ENCODE results near the gene CDKN2B-AS1. TPM values are rescaled to one million over a fixed set of nuclear protein-coding genes. Genes with fewer than 3 reads are reported as not detected.

The CDKN2B-AS1 gene
- polyA plus RNA-seq, 1 donor (not counting 4 experiments of a cell fraction or from before 2014, with no cell fraction given): 1.1 TPM

DNA sequence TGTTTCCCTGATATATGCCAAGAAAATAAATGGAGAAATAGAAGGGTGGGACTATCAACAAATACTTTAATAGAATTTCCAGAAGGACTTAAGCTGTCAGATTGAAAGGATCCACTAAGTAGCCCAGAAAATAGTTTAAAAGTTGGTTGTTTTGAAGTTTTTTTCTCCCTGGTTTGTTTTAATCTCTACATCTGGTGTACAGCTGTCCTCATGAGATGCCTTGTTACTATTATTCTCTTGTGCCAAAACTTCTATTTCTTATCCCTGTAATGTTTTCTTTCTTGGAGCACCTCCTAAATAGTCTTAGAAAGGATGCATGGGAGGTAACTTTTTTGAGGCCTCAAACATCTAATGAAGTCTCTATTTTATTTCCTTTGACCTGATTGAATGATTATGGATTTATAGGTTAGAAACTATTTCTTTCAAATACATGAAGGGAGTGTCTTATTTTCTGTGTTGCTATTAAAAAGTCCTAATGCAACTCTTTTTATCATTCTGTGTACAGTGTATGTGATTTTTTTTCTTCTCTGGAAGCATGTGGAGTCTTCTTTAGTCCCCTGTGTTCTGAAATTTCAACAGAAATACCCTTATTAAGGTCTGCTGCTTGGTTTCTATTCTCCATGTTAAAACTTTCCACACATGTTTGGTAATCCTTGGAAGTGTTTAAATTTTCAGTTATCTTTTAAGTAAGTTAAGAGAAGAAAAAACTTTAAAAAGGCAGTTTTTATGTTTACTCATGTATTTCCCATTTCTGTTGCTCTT lies 154.5 kb downstream of the CDKN2B-AS1 start:
- no peaks in the 10 kb centered on the region for H3K36me3 ChIP-seq (ENCODE audit: control insufficient read depth in 2 of 2, extremely low read depth in 1 of 2, insufficient read depth in 2 of 2, low read length in 2 of 2)
- H2AFZ ChIP-seq (ENCODE audit: control insufficient read depth, low read length): peak overlapping the region; percentile 1
- dilution Hi-C loops (cut with MboI; ENCODE audit: extremely low pct_ligation_motif_present, low sequenced_read_pairs): no loop called here
- no peaks in the 10 kb centered on the region for H4K20me1 ChIP-seq (ENCODE audit: control insufficient read depth, extremely low read depth, insufficient read depth, low read length)
- H3K79me2 ChIP-seq (ENCODE audit: control insufficient read depth, insufficient read depth, low read length): no peaks in the 10 kb centered on the region
- H3K9ac ChIP-seq (ENCODE audit: control insufficient read depth, extremely low read depth, insufficient read depth, low read length): no peak overlapping the region
- FAIRE-seq: no peak
- H3K4me1 ChIP-seq (ENCODE audit: control insufficient read depth, extremely low read depth, insufficient read depth, low read length): peaks cover 30% of the 10 kb centered on the region
- no peak overlapping the region for H3K4me2 ChIP-seq (ENCODE audit: control insufficient read depth, extremely low read depth, insufficient read depth, low read depth, low read length)
- TF ChIP-seq, protein P1, sequence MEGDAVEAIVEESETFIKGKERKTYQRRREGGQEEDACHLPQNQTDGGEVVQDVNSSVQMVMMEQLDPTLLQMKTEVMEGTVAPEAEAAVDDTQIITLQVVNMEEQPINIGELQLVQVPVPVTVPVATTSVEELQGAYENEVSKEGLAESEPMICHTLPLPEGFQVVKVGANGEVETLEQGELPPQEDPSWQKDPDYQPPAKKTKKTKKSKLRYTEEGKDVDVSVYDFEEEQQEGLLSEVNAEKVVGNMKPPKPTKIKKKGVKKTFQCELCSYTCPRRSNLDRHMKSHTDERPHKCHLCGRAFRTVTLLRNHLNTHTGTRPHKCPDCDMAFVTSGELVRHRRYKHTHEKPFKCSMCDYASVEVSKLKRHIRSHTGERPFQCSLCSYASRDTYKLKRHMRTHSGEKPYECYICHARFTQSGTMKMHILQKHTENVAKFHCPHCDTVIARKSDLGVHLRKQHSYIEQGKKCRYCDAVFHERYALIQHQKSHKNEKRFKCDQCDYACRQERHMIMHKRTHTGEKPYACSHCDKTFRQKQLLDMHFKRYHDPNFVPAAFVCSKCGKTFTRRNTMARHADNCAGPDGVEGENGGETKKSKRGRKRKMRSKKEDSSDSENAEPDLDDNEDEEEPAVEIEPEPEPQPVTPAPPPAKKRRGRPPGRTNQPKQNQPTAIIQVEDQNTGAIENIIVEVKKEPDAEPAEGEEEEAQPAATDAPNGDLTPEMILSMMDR (optimal IDR thresholded peaks at IDR 0.05 in 1 of 3, IDR thresholded peaks at IDR 0.05 in 1 of 3, conservative IDR thresholded peaks at IDR 0.05 in 1 of 3; ENCODE audit: extremely low read depth in 1 of 3, insufficient read depth in 2 of 3, low read length in 3 of 3): no peak
- TF ChIP-seq EZH2 (IDR thresholded peaks at IDR 0.05; ENCODE audit: low read length): no peak
- no peak for DNase-seq (ENCODE audit: low read depth, low spot score)
- peak overlapping the region; percentile 43 for H3K27ac ChIP-seq (ENCODE audit: control insufficient read depth, insufficient read depth, low read length)
- no peak overlapping the region for H3K4me3 ChIP-seq (ENCODE audit: control insufficient read depth in 2 of 3, extremely low read depth in 1 of 3, insufficient read depth in 2 of 3, low read depth in 1 of 3, low read length in 3 of 3)
- H3K27me3 ChIP-seq (ENCODE audit: control insufficient read depth, extremely low read depth, insufficient read depth, low read length): no peaks in the 10 kb centered on the region
- no peaks in the 10 kb centered on the region for H3K9me3 ChIP-seq (ENCODE audit: control insufficient read depth, low read depth, low read length)
- no peaks in the 10 kb centered on the region for H3K9me1 ChIP-seq (ENCODE audit: control insufficient read depth, extremely low read depth, insufficient read depth, low read length)

DNA sequence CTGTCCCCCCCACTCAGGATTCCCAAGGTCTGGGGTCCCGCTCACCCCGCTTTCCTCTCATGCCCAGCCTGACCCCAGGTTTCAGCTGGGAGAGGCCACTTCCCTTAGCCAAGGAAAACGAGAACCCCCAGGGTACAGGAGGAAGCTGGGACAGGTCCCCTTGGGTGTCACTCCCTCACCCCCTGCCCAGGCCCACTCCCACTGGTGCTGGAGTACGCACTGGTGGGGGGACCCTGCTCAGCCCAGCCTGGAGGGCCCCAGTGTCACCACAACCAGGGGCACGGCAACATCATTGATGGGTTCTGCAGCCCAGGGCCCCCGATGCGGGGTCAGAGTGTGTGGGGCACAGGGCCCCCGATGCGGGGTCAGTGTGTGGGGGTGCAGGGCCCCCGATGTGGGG lies 159.5 kb downstream of the CDKN2B-AS1 start:
- no peak overlapping the region for H2AFZ ChIP-seq (ENCODE audit: control insufficient read depth, low read length)
- H3K9me1 ChIP-seq (ENCODE audit: control insufficient read depth, extremely low read depth, insufficient read depth, low read length): no peaks in the 10 kb centered on the region
- FAIRE-seq (no peak), DNase-seq (ENCODE audit: low read depth, low spot score) (no peak)
- peaks cover 22% of the 10 kb centered on the region for H3K4me1 ChIP-seq (ENCODE audit: control insufficient read depth, extremely low read depth, insufficient read depth, low read length)
- H3K36me3 ChIP-seq (ENCODE audit: control insufficient read depth in 2 of 2, extremely low read depth in 1 of 2, insufficient read depth in 2 of 2, low read length in 2 of 2): no peaks in the 10 kb centered on the region
- H3K27me3 ChIP-seq (ENCODE audit: control insufficient read depth, extremely low read depth, insufficient read depth, low read length): no peaks in the 10 kb centered on the region
- no peak overlapping the region for H3K27ac ChIP-seq (ENCODE audit: control insufficient read depth, insufficient read depth, low read length)
- H3K9ac ChIP-seq (ENCODE audit: control insufficient read depth, extremely low read depth, insufficient read depth, low read length): no peak overlapping the region
- dilution Hi-C loops (cut with MboI; ENCODE audit: extremely low pct_ligation_motif_present, low sequenced_read_pairs): no loop called here
- no peak for TF ChIP-seq EZH2 (IDR thresholded peaks at IDR 0.05; ENCODE audit: low read length)
- TF ChIP-seq, protein P1 (optimal IDR thresholded peaks at IDR 0.05 in 1 of 3, IDR thresholded peaks at IDR 0.05 in 1 of 3, conservative IDR thresholded peaks at IDR 0.05 in 1 of 3; ENCODE audit: extremely low read depth in 1 of 3, insufficient read depth in 2 of 3, low read length in 3 of 3): no peak
- H3K9me3 ChIP-seq (ENCODE audit: control insufficient read depth, low read depth, low read length): no peaks in the 10 kb centered on the region
- no peaks in the 10 kb centered on the region for H4K20me1 ChIP-seq (ENCODE audit: control insufficient read depth, extremely low read depth, insufficient read depth, low read length)
- H3K4me3 ChIP-seq (ENCODE audit: control insufficient read depth in 2 of 3, extremely low read depth in 1 of 3, insufficient read depth in 2 of 3, low read depth in 1 of 3, low read length in 3 of 3): no peak overlapping the region
- no peak overlapping the region for H3K4me2 ChIP-seq (ENCODE audit: control insufficient read depth, extremely low read depth, insufficient read depth, low read depth, low read length)
- H3K79me2 ChIP-seq (ENCODE audit: control insufficient read depth, insufficient read depth, low read length): no peaks in the 10 kb centered on the region

Measured in keratinocyte (primary cell).